Lower lobe of right lung (tissue), 2 donors: Measurements from ENCODE around the gene CCDC179. TPM values are rescaled to one million over a fixed set of nuclear protein-coding genes. Genes with fewer than 3 reads are reported as not detected.
A peak's percentile ranks its signal among the peaks of the same experiment; 100 is the strongest.

Experiments used
- ATAC-seq, 2 donors: fragments of 200-7000 bp; cut with Tn5 transposase; one replicate each; pipeline ENCODE4 v1.9.1; 2020 to 2022; ENCODE audit warnings: mild to moderate bottlenecking in 2 of 2, moderate library complexity in 2 of 2
- DNase-seq: peaks from one replicate; pipeline ENCODE4 v3.0.0-alpha.2; 2020
- H3K27ac ChIP-seq: fragments of 200-600 bp; one replicate; pipeline ENCODE4 v1.8.0; 2022
- H3K27me3 ChIP-seq: fragments of 200-600 bp; one replicate; pipeline ENCODE4 v1.8.0; 2022; ENCODE audit warnings: low read depth
- H3K36me3 ChIP-seq: fragments of 200-600 bp; one replicate; pipeline ENCODE4 v1.8.0; 2022; ENCODE audit warnings: mild to moderate bottlenecking
- H3K4me1 ChIP-seq: fragments of 200-600 bp; one replicate; pipeline ENCODE4 v1.8.0; 2022
- H3K4me3 ChIP-seq: fragments of 200-600 bp; one replicate; pipeline ENCODE4 v1.8.0; 2022; ENCODE audit warnings: mild to moderate bottlenecking
- H3K9me3 ChIP-seq: fragments of 200-600 bp; one replicate; pipeline ENCODE4 v1.8.0; 2022
- CTCF ChIP-seq: fragments of 200-600 bp; IDR thresholded peaks from one replicate; pipeline ENCODE4 v1.8.0; 2022; ENCODE audit warnings: antibody characterized with exemption, mild to moderate bottlenecking
- intact Hi-C: fragments of 100-400 bp; cut with DNase I; formaldehyde crosslinking; loops from one replicate; pipeline ENCODE4 v1.11.0; 2022
- total RNA-seq: library from RNA; stranded (reverse); fragmentation: NEBNext Ultra II Directional; extraction: Animal tissue kit (Norgen Biotek cat#: 25700); gene quantifications from one replicate; pipeline ENCODE4 v1.2.1, GENCODE V29; 2021
- donor health status: DM: no; HTN: yes; CAD: no; lungs with severe emphysema.

CCDC179 gene
- total RNA-seq, 1 donor from 2014 or later, result not detected

- no peaks in the 10 kb centered on the region for H3K36me3 ChIP-seq
- DNase-seq (no peak), ATAC-seq (no peak)
- no peaks in the 10 kb centered on the region for H3K4me1 ChIP-seq
- no peaks in the 10 kb centered on the region for H3K27me3 ChIP-seq
- no peaks in the 10 kb centered on the region for H3K9me3 ChIP-seq
- intact Hi-C loops, result no loop called here
- no peak overlapping the region for H3K4me3 ChIP-seq
- H3K27ac ChIP-seq, result no peak overlapping the region
- no peak for TF ChIP-seq CTCF
Measured at GRCh38 chr11:22890227-22890626, 30.0 kb upstream of the CCDC179 start.

DNA sequence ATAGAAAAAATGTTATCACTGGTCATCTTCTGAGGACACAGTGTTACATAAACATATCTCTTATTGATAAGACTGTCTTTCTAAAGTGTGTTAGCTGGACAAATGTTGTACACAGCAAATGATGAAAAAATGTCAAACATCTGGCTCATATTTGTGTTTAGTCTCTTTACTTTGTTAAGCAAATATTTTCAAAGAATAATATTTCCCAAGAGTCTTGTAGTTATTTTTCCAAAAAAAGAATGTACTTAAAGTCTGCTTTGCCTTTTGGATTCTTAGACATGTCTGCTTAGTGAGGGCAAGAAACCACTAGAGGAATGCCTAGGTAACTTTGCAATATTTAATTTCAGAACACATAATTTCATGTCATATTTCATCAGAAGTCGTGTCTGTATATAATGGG, 23.9 kb upstream of the CCDC179 start:
- Histone ChIP-seq H3K9me3 (no peaks in the 10 kb centered on the region), H3K36me3 (no peaks in the 10 kb centered on the region), H3K4me3 (no peak overlapping the region), H3K4me1 (no peaks in the 10 kb centered on the region), H3K27ac (no peak overlapping the region), H3K27me3 (no peaks in the 10 kb centered on the region)
- intact Hi-C loops, result no loop called here
- no peak for TF ChIP-seq CTCF
- ATAC-seq (peak in 1 of 2 donors; percentile 68), DNase-seq (no peak)

DNA sequence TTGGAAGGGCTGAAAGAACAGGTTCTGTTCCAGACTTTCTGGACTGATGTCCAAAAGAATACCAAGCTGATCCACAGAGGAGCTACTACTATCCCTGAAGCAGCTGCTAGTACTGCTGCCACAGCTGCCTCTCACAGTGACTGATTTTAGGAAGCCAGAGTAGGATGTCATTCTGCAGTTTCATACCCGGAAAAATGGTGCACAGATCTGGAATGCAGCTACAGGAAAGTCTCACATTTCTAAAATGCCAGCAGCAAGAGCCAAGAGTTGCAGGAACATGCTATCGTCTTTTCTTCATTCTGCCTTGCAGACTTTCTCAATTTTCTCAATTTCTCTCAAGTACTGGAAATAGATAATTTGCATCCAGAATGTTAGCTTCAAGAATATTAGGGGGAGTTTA, 19.4 kb upstream of the CCDC179 start:
- H3K27ac ChIP-seq, result no peak overlapping the region
- no peak for TF ChIP-seq CTCF
- H3K36me3 ChIP-seq, result no peaks in the 10 kb centered on the region
- no peaks in the 10 kb centered on the region for H3K9me3 ChIP-seq
- intact Hi-C loops, result no loop called here
- ATAC-seq (peak in 1 of 2 donors; percentile 26), DNase-seq (no peak)
- no peak overlapping the region for H3K4me3 ChIP-seq
- H3K27me3 ChIP-seq, result no peaks in the 10 kb centered on the region
- no peaks in the 10 kb centered on the region for H3K4me1 ChIP-seq

DNA sequence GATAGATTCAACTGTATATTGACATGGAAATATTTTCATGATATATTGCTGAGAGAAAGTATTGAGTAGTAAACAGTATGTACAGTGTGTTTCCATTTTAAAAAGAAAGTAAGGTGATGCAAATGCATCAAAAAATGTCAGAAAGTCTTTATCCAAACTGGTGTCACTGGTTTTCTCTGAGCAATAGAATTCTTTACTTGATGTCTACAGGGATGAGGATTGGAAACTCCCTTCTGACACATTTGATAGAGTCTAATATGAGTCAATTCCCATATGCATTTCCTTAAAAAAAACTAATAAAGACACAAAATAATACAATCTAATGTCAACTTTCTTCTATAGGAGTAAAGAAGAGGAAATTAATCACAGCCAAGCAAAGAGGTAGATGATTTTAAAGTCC, 18.3 kb upstream of the CCDC179 start:
- DNase-seq (no peak), ATAC-seq (no peak)
- H3K4me1 ChIP-seq, result no peaks in the 10 kb centered on the region
- no peak overlapping the region for H3K4me3 ChIP-seq
- H3K27ac ChIP-seq, result no peak overlapping the region
- H3K36me3 ChIP-seq, result no peaks in the 10 kb centered on the region
- TF ChIP-seq CTCF, result no peak
- intact Hi-C loops, result no loop called here
- H3K9me3 ChIP-seq, result no peaks in the 10 kb centered on the region
- H3K27me3 ChIP-seq, result no peaks in the 10 kb centered on the region

DNA sequence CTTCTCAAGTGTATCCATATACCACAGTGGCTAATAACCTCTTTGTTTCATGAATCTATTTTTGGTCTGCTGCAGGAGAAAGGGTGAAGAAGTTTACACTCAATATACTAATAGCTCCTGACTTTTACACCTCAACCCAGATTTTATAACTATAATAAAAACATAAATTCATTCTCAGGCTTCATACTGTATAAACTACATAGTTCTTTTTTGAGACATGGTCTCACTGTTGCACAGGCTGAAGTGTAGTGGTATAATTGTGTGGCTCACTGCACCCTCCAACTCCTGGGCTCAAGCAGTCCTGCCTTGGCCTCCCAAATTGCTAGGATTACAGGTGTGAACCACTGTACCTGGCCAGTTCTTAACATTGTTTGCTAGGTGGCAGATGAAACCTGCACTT, 17.8 kb upstream of the CCDC179 start:
- Histone ChIP-seq H3K27me3 (no peaks in the 10 kb centered on the region), H3K36me3 (no peaks in the 10 kb centered on the region), H3K4me3 (no peak overlapping the region), H3K9me3 (no peaks in the 10 kb centered on the region), H3K4me1 (no peaks in the 10 kb centered on the region), H3K27ac (no peak overlapping the region)
- intact Hi-C loops, result no loop called here
- DNase-seq, result no peak
- no peak for TF ChIP-seq CTCF
- ATAC-seq, result no peak
